SK-N-SH (cell line): Measurements from ENCODE around the gene TMEM174.

Experiments used
- FOXM1 ChIP-seq: IDR thresholded peaks from 2 replicates; pipeline ENCODE4 v1.4.0; 2012; ENCODE audit warnings: low read depth, mild to moderate bottlenecking
- GABPA ChIP-seq: IDR thresholded peaks from 2 replicates; pipeline ENCODE4 v1.4.0; 2012; ENCODE audit warnings: low read depth, mild to moderate bottlenecking

- TF ChIP-seq FOXM1 (no peak), GABPA (no peak)
Observed at GRCh38 chr5:73132759-73133158, 40.2 kb upstream of the TMEM174 start.
